ENCODE data around the gene NCKAP5.

DNA sequence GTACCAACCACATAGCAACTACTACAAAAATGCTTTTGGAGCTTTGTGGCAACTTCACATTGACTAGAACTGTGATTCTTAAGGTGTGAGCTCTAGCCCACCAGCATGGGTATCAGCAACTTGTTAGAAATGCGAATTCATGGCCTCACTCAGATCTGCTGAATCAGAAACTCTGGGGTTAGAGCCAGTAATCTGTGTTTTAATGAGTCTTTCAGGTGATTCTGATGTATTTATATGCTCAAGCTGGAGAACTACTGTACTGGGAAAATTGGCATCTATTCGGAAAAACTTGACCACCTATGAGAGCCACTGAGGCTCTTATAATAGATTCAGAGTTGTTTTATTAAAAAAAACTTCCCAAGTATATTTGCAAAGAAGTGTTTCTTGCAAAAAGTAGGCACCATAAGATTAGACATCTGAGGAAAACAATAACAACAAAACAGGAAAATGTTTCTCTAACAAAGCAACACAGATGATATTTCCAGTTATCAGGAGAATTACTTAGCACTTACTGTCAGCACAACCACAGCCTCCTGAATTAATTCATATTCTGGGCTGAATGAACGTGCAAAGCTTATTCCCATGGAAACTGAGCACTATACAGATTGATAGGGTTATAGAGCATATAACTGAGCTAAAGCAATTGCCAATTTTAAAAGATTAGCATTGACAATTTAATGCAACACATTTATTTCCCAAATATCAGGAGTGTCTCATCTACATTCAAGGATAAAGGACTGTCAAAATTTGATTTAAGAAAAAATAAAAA is 71.6 kb downstream of the NCKAP5 start:
- TF ChIP-seq, protein P1, sequence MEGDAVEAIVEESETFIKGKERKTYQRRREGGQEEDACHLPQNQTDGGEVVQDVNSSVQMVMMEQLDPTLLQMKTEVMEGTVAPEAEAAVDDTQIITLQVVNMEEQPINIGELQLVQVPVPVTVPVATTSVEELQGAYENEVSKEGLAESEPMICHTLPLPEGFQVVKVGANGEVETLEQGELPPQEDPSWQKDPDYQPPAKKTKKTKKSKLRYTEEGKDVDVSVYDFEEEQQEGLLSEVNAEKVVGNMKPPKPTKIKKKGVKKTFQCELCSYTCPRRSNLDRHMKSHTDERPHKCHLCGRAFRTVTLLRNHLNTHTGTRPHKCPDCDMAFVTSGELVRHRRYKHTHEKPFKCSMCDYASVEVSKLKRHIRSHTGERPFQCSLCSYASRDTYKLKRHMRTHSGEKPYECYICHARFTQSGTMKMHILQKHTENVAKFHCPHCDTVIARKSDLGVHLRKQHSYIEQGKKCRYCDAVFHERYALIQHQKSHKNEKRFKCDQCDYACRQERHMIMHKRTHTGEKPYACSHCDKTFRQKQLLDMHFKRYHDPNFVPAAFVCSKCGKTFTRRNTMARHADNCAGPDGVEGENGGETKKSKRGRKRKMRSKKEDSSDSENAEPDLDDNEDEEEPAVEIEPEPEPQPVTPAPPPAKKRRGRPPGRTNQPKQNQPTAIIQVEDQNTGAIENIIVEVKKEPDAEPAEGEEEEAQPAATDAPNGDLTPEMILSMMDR (IDR thresholded peaks at IDR 0.05): no peak
- TF ChIP-seq POLR2A (IDR thresholded peaks at IDR 0.05): no peak
